Measurements from ENCODE around the gene INTS11. TPM values are rescaled to one million over a fixed set of nuclear protein-coding genes. Genes with fewer than 3 reads are reported as not detected.

Gene INTS11
- total RNA-seq, 1 experiment from 2014 or later: 139 TPM

DNA sequence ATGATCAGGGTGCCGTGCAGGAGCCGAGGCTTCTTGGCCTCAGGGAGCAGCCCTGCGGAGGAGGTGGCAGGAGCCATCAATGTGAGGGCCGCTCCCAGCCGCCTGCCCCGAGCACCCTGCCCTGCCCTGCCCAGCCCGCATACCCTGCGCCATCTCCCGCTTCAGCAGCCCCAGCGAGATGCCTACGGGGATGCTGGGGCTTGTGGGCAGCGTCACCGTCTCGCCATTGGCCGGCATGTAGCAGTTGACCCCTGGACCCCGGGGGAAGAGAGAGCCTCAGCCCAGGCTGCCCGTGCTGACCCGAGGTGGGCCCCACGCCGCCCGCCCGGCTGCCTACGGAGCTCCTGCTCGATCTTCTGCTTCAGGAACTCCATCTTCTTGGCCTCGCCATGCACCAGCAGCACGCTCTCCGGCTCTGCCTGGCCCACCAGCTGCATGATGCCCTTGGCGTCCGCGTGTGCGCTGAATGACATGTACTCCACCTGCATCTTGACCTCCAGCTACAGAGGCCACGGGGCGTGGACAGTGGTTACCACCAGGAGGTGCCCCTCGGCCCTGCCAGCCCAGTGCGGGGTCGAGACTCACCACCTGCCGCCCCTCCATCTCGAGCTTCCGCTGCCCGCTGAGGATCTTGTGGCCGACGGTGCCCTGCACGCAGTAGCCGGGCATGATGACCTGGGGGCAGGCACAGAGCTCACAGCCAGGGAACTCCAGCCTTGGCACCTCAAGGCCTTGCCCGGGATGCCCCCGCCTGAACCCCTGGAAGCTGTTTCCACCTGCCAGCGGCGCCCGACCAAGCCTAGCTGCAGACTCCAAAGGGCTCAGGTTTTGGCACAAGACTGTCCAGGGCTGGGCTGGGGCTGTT lies 11.8 kb downstream of the INTS11 start:
- Histone ChIP-seq H3T11ph (ENCODE audit: low read length) (no peak overlapping the region), H3K79me1 (ENCODE audit: insufficient read depth, low read depth, low read length, poor library complexity, severe bottlenecking) (no peaks in the 10 kb centered on the region), H4K20me1 (ENCODE audit: control insufficient read depth, insufficient read depth, insufficient read length) (no peaks in the 10 kb centered on the region), H3K27me3 (ENCODE audit: insufficient read depth, low read length) (no peaks in the 10 kb centered on the region), H4K8ac (replicated peaks; ENCODE audit: insufficient read length, low read depth, low read length) (no peak overlapping the region), H3K14ac (ENCODE audit: insufficient read depth, low read length) (no peak overlapping the region), H2BK20ac (ENCODE audit: low read depth, low read length, poor library complexity, severe bottlenecking) (no peak overlapping the region), H2BK5ac (ENCODE audit: insufficient read length, low read length) (no peak overlapping the region), H3K79me2 (ENCODE audit: insufficient read depth, low read length) (no peaks in the 10 kb centered on the region), H3K56ac (ENCODE audit: insufficient read length, low read depth, low read length) (no peak overlapping the region), H3K23me2 (ENCODE audit: insufficient read length, low read depth, low read length, poor library complexity, severe bottlenecking) (peaks cover 7% of the 10 kb centered on the region), H2BK15ac (ENCODE audit: low read depth, low read length) (no peak overlapping the region), H3K4ac (ENCODE audit: low read depth, low read length) (no peak overlapping the region), H3K9ac (ENCODE audit: extremely low read depth, insufficient read length, low read length) (no peak overlapping the region), H3K4me2 (ENCODE audit: insufficient read depth, insufficient read length, low read length) (no peak overlapping the region), H2BK12ac (ENCODE audit: insufficient read length, low read depth, low read length) (no peak overlapping the region), H3K4me1 (ENCODE audit: insufficient read depth, low read length) (no peaks in the 10 kb centered on the region; the same call in 1 of the 2 replicates), H4K5ac (ENCODE audit: insufficient read length, low read depth, low read length) (no peak overlapping the region), H3K9me3 (ENCODE audit: control insufficient read depth, low read depth, low read length) (no peaks in the 10 kb centered on the region), H2AFZ (ENCODE audit: low read length) (no peak overlapping the region), H4K91ac (ENCODE audit: insufficient read length, low read depth, low read length) (no peak overlapping the region), H3K18ac (ENCODE audit: insufficient read length, low read depth, low read length) (no peak overlapping the region), H2BK120ac (ENCODE audit: low read depth, low read length, poor library complexity, severe bottlenecking) (no peak overlapping the region), H2AK5ac (ENCODE audit: insufficient read length, low read length) (no peak overlapping the region), H3K27ac (ENCODE audit: insufficient read length, low read depth, low read length) (no peak overlapping the region), H3K23ac (ENCODE audit: insufficient read length, low read depth, low read length) (no peak overlapping the region)
- no peak overlapping the region for H3K27ac Mint-ChIP-seq
- H3K9me3 Mint-ChIP-seq: no peaks in the 10 kb centered on the region
- H3K27me3 Mint-ChIP-seq (ENCODE audit: low read depth): no peaks in the 10 kb centered on the region
- H3K4me3 Mint-ChIP-seq: no peak overlapping the region
- peaks cover 8 to 18% of the 10 kb centered on the region in 2 experiments for H3K4me1 Mint-ChIP-seq
- TF ChIP-seq, protein P1, sequence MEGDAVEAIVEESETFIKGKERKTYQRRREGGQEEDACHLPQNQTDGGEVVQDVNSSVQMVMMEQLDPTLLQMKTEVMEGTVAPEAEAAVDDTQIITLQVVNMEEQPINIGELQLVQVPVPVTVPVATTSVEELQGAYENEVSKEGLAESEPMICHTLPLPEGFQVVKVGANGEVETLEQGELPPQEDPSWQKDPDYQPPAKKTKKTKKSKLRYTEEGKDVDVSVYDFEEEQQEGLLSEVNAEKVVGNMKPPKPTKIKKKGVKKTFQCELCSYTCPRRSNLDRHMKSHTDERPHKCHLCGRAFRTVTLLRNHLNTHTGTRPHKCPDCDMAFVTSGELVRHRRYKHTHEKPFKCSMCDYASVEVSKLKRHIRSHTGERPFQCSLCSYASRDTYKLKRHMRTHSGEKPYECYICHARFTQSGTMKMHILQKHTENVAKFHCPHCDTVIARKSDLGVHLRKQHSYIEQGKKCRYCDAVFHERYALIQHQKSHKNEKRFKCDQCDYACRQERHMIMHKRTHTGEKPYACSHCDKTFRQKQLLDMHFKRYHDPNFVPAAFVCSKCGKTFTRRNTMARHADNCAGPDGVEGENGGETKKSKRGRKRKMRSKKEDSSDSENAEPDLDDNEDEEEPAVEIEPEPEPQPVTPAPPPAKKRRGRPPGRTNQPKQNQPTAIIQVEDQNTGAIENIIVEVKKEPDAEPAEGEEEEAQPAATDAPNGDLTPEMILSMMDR (conservative IDR thresholded peaks at IDR 0.05): no peak
- no peak for DNase-seq
- H3K36me3 Mint-ChIP-seq (ENCODE audit: insufficient read depth in 1 of 3, low read depth in 3 of 3): peaks cover 7 to 46% (median 46%) of the 10 kb centered on the region in 3 experiments
- WGBS (ENCODE audit: extremely low coverage, insufficient read length, low lambda C conversion rate): no CpG with 5 or more reads among the region's 49 CpGs
